HG03097 (cell line): ENCODE measurements around the gene GPS1.

Experiments used
- ATAC-seq: cut with Tn5 transposase; IDR thresholded peaks from one replicate; pipeline ENCODE4 v1.9.1; 2021; ENCODE audit not compliant: unreplicated experiment, low FRiP score

The GPS1 gene

GRCh38 chr17:82098169-82098938 is 46.7 kb downstream of the GPS1 start, which contains the start of gene FASN:
Gene FASN (minus strand): TSS chr17:82098236. CDS start chr17:82096445, 1,791 bp downstream.
- ATAC-seq = peak; percentile 63

GRCh38 chr17:82098939-82099763 is 47.5 kb downstream of the GPS1 start:
- peak; percentile 9 for ATAC-seq

- ATAC-seq = no peak
These were observed 49.0 kb downstream of the GPS1 start for GRCh38 chr17:82100502-82101298.

GRCh38 chr17:82101301-82101715 is 49.6 kb downstream of the GPS1 start:
- no peak for ATAC-seq

- no peak for ATAC-seq
These were observed 50.3 kb downstream of the GPS1 start for GRCh38 chr17:82101767-82102679.

- no peak for ATAC-seq
These were observed 52.1 kb downstream of the GPS1 start for GRCh38 chr17:82103553-82104451.

GRCh38 chr17:82104797-82105416 is 53.2 kb downstream of the GPS1 start:
- ATAC-seq = no peak

GRCh38 chr17:82105417-82105881 is 53.8 kb downstream of the GPS1 start:
- ATAC-seq = no peak

- no peak for ATAC-seq
These were observed 54.4 kb downstream of the GPS1 start for GRCh38 chr17:82105882-82106687.

GRCh38 chr17:82106688-82107305 is 55.1 kb downstream of the GPS1 start:
- no peak for ATAC-seq
